GM23248 (cell line): ENCODE results near the gene ABI1.

Experiments used
- EZH2 ChIP-seq: fragments of 200-600 bp; sonication (generic); IDR thresholded peaks from 2 replicates; pipeline ENCODE4 v1.6.1; 2018; ENCODE audit warnings: antibody characterized with exemption, mild to moderate bottlenecking; ENCODE audit not compliant: insufficient read depth, poor library complexity, severe bottlenecking
- EZH2phosphoT487 ChIP-seq: fragments of 200-600 bp; sonication (generic); IDR thresholded peaks from 2 replicates; pipeline ENCODE4 v1.6.1; 2018; ENCODE audit warnings: antibody characterized with exemption, moderate library complexity, mild to moderate bottlenecking, low read depth; ENCODE audit not compliant: insufficient read depth

GRCh38 chr10:26887611-26888215, 27.0 kb upstream of the ABI1 start:
- TF ChIP-seq EZH2: no peak
- no peak for TF ChIP-seq EZH2phosphoT487
